ENCODE measurements around the gene SCFD2. TPM values are rescaled to one million over a fixed set of nuclear protein-coding genes. Genes with fewer than 3 reads are reported as not detected.

The SCFD2 gene
- total RNA-seq, 4 donors from 2014 or later, result 14.3 to 37.8 (median 27.7) TPM

DNA sequence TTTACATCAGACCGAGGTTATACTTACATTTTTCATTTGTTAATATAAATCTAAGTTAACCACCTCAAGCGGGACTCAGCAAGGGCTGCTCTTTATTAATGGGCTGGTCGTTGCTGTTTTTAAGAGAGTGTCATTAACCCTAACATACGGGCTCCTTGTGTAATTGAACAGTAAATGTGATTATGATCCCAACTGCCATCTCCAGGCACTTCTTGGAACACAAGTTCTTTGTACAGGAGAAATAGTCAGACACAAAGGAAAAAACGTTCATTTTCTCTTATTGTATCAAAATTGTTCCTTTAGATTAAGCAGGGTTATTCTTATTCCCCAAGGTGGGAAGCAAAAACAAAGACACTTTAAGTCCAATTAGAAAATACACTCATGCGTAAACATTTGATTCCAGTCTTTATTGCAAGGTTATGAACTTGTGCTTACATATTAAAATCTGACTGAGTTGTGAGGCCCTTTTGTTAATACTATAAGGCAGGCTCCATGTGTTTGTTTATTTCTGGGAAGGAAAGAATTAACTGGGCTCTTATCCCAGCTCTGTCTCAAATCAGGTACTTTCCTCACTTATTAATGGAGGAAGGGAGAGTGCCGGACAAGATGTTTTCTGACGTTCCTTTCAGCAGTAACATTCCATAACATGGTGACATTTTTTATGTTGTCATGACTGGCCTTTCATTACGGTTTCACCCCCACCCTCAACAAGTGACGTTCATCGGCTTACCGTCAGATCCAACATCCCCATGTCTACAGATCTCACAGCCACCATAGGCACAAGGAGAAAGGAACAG is 407.8 kb downstream of the SCFD2 start:
- Histone ChIP-seq H3K4me1 (no peaks in the 10 kb centered on the region), H3K27me3 (no peaks in the 10 kb centered on the region), H3K27ac (no peak overlapping the region), H3K4me3 (no peak overlapping the region), H3K9me3 (no peaks in the 10 kb centered on the region), H3K36me3 (no peaks in the 10 kb centered on the region)
- intact Hi-C loops (cut with DNase I), result no loop called here
- no peak for DNase-seq
- TF ChIP-seq POLR2A (IDR thresholded peaks at IDR 0.05), result no peak
- TF ChIP-seq, protein P1, sequence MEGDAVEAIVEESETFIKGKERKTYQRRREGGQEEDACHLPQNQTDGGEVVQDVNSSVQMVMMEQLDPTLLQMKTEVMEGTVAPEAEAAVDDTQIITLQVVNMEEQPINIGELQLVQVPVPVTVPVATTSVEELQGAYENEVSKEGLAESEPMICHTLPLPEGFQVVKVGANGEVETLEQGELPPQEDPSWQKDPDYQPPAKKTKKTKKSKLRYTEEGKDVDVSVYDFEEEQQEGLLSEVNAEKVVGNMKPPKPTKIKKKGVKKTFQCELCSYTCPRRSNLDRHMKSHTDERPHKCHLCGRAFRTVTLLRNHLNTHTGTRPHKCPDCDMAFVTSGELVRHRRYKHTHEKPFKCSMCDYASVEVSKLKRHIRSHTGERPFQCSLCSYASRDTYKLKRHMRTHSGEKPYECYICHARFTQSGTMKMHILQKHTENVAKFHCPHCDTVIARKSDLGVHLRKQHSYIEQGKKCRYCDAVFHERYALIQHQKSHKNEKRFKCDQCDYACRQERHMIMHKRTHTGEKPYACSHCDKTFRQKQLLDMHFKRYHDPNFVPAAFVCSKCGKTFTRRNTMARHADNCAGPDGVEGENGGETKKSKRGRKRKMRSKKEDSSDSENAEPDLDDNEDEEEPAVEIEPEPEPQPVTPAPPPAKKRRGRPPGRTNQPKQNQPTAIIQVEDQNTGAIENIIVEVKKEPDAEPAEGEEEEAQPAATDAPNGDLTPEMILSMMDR (IDR thresholded peaks at IDR 0.05), result no peak
- 62 to 64% methylated on average over 12 of the region's 12 CpGs for WGBS, 2 donors

DNA sequence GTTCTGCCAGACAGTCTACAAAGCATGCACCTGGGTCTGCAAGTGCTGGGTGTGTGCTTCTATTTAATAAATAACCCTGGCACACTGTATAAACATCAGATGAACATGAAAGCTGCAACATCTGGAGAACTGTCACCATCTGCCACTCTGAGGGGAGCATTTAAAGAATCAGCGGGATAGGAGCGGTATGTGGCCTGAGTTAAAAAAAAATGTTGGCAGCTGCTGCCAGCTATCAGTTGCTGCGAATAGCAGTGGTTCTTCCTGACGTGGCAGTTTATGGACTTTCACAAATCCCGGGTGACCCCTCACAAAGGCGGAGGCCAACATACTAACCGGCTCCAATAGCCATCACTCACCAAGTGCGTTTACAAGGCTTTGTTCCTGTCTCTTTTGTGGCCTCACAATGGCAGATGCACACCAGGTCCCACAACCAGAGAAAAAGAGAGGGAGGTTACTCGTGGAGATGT is 408.6 kb downstream of the SCFD2 start:
- Histone ChIP-seq H3K9me3 (no peaks in the 10 kb centered on the region), H3K27me3 (no peaks in the 10 kb centered on the region), H3K27ac (no peak overlapping the region), H3K4me3 (no peak overlapping the region), H3K36me3 (no peaks in the 10 kb centered on the region), H3K4me1 (no peaks in the 10 kb centered on the region)
- intact Hi-C loops (cut with DNase I), result no loop called here
- no peak for DNase-seq
- TF ChIP-seq, protein P1 (IDR thresholded peaks at IDR 0.05), result no peak
- no peak for TF ChIP-seq POLR2A (IDR thresholded peaks at IDR 0.05)
- 52 to 62% methylated on average over 9 of the region's 9 CpGs for WGBS, 2 donors

DNA sequence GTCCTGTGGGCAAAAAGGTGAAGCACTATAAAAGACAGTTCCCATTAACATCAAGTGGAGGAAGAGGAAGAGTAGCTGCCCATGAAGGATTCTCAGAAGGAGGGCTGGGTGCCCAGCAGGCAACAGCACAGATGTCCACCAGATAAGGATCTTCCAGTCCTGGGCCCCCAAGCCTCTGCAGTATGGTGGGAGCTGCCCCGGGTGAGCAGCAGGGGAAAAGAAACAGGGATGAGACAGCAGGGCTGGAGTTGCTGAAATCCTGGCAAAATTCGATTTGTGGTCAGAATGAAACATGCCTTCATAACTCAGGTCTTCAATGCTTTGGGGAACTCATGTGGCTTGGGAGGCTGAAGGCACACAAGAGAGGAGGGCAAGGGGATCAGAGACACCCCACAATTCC is 409.2 kb downstream of the SCFD2 start:
- TF ChIP-seq, protein P1 (IDR thresholded peaks at IDR 0.05), result no peak
- no peak for TF ChIP-seq POLR2A (IDR thresholded peaks at IDR 0.05)
- whole genome bisulfite sequencing, 2 donors, result 52 to 73% methylated on average over 2 of the region's 2 CpGs
- Histone ChIP-seq H3K36me3 (no peaks in the 10 kb centered on the region), H3K9me3 (no peaks in the 10 kb centered on the region), H3K4me1 (no peaks in the 10 kb centered on the region), H3K27me3 (no peaks in the 10 kb centered on the region), H3K27ac (no peak overlapping the region), H3K4me3 (no peak overlapping the region)
- no peak for DNase-seq
- intact Hi-C loops (cut with DNase I), result no loop called here

DNA sequence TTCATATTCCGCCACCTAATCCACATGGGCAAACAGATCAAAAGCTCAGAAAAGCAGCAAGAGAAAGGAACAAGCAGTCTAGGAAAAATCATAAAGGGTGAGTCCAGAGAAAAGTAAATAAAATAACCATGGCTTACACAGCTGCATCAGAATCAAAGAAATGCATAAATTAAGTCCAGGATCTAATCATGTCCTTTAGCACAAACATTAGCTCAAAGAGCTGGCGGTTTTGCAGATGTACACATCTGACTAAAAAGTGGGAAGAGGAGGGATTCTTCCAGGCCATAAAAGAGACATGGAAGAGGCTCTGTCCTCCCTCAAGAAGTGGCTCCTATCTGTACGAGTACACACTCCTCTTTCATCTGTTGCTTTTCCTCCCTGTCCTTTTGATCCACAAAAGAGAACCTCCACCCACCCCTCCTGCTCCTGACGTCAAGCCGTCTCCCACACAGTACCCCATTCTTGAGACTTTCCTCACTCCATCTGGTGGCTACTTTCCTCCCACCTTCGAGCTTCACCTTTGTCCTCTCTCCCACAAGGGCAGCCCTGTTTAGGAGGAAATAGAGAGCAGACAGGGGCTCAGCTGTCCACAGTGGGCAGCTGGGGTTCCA is 411.2 kb downstream of the SCFD2 start:
- intact Hi-C loops (cut with DNase I), result no loop called here
- Histone ChIP-seq H3K4me3 (no peak overlapping the region), H3K9me3 (no peaks in the 10 kb centered on the region), H3K27ac (no peak overlapping the region), H3K4me1 (no peaks in the 10 kb centered on the region), H3K27me3 (no peaks in the 10 kb centered on the region), H3K36me3 (no peaks in the 10 kb centered on the region)
- no peak for DNase-seq
- TF ChIP-seq, protein P1 (IDR thresholded peaks at IDR 0.05), result no peak
- no peak for TF ChIP-seq POLR2A (IDR thresholded peaks at IDR 0.05)
- WGBS, 2 donors, result 82 to 93% methylated on average over 6 of the region's 6 CpGs

DNA sequence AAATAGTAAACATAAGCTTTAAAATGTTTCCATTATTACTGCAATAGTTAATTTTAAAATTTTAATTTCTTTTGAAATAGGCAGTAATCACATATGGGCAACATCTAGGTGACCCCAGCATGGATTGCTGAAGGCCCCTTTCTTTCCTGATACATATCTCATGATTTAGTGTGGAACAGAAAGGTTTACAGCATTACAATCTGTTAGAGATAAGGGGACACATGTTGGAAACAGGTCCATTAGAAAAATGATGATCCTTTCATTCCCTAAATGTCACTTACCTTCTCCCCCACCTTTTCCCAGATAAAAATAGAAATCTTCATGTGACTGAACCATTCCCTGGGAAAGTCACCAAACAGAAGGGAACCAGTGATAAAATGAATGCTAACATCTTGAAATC is 413.3 kb downstream of the SCFD2 start:
- Histone ChIP-seq H3K27me3 (no peaks in the 10 kb centered on the region), H3K27ac (no peak overlapping the region), H3K4me3 (no peak overlapping the region), H3K36me3 (no peaks in the 10 kb centered on the region), H3K4me1 (no peaks in the 10 kb centered on the region), H3K9me3 (no peaks in the 10 kb centered on the region)
- TF ChIP-seq POLR2A (IDR thresholded peaks at IDR 0.05), result no peak
- TF ChIP-seq, protein P1 (IDR thresholded peaks at IDR 0.05), result no peak
- DNase-seq, result no peak
- intact Hi-C loops (cut with DNase I), result no loop called here
